HG03108 (cell line): ENCODE results near the gene ARFGAP3.
A peak's percentile ranks its signal among the peaks of the same experiment; 100 is the strongest.

Source experiments
- ATAC-seq: cut with Tn5 transposase; IDR thresholded peaks from one replicate; pipeline ENCODE4 v1.9.1; 2021; ENCODE audit warnings: moderate library complexity; ENCODE audit not compliant: unreplicated experiment

ARFGAP3 gene, protein sequence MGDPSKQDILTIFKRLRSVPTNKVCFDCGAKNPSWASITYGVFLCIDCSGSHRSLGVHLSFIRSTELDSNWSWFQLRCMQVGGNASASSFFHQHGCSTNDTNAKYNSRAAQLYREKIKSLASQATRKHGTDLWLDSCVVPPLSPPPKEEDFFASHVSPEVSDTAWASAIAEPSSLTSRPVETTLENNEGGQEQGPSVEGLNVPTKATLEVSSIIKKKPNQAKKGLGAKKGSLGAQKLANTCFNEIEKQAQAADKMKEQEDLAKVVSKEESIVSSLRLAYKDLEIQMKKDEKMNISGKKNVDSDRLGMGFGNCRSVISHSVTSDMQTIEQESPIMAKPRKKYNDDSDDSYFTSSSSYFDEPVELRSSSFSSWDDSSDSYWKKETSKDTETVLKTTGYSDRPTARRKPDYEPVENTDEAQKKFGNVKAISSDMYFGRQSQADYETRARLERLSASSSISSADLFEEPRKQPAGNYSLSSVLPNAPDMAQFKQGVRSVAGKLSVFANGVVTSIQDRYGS

DNA sequence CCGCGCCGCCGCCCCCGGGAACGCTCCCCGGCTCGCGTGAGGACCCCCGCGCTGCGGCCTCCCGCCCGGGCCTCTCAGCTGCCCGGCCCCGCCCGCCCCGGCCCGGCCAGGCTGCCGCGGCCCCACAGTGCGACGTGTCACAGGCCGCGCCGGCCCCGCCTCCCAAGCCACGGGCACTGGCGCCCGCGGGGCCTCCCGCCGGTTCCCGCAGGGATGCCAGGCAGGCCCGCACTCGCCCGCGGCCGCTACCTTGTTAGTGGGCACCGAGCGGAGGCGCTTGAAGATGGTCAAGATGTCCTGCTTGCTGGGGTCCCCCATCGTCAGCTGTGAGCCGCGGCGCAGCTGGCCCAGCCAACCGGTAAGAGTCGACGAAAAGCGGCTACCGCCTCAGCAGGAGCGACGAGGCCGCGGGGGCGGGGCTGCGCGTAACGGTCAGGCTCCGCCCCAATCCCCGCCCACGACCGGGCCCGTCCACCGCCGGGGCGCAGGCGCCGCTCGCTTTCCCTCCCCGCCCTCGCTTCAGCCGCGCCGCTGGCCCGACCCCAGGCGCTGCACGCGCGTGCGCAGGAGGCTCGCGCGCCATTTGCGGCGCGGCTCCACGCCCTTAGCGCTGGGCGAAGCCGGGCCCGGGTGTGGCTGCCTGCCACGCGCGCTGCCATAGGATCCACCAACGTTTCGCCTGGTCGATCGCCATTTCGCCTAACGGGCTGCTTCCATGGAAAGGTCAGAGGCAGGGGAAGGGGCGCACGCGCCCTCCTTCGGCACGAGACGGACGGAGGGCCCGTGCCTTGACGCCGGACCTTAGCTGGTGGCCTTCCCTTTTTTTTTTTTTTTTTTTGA is at the start of gene ARFGAP3:
ARFGAP3 (minus strand) TSS at position 409 of the 840 bp plus-strand sequence; CDS start at position 318, 91 bp downstream.
- ATAC-seq: peak; percentile 72

DNA sequence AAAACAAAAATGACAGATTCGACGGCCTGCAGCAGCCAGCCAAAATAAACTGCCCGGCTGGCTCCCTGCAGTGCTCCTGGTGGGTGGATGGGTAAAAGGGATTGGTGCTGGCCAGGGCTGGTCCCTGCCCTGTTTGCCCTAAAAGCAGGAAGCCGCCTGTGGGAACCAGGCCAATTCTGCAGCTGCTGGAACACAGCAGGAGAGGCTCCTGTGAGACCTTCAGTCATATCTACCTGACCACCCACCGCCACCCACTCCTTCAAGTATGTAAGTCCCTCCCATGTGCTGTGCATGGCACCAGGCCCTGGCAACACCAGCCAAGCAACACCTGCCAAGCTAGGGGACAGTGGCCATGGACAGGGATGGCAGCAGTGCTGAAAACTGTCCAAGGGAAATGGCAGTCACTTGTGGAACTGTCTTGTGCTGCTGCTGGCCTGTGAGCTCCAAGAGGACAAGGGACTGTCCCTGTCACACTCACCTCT is 48.7 kb upstream of the ARFGAP3 start:
- no peak for ATAC-seq

DNA sequence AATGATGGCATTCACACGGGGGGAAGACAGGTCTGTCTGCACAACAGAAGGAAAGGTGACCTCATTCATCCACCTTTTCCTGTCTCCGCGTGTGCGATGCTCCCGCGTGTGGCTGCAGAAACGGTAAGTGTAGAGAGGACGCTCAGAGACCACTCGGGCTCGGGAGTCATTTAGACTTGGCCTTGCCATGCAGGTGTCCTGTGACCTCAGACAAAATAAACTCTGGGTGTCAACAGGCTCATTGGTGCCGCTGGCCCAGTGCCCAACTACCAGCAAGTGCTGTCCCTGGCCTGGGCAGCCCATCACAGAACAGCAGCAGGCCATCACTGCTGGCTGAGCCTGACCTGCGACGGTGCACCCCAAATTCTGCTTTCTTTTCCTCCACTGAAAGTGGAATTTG is 48.1 kb upstream of the ARFGAP3 start:
- no peak for ATAC-seq

DNA sequence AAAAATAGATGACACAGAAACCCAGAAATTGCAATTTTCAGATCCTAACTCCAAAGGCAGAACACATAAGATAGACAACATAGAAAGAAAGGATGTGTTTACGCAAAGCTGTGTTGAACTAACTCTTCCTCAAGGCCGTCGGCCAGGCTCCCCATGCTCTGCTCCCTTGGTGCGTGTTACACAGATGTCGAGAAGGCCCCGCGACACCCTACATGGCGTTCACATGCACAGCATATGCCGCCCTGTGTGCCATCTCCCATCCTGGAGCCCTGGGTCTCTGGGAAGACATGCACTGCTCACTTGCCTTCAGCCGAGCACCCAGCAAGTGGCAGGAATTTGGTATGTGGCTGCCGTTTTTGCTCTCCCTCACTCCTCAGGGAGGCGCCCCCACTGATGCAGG is 47.0 kb upstream of the ARFGAP3 start:
- ATAC-seq: no peak

DNA sequence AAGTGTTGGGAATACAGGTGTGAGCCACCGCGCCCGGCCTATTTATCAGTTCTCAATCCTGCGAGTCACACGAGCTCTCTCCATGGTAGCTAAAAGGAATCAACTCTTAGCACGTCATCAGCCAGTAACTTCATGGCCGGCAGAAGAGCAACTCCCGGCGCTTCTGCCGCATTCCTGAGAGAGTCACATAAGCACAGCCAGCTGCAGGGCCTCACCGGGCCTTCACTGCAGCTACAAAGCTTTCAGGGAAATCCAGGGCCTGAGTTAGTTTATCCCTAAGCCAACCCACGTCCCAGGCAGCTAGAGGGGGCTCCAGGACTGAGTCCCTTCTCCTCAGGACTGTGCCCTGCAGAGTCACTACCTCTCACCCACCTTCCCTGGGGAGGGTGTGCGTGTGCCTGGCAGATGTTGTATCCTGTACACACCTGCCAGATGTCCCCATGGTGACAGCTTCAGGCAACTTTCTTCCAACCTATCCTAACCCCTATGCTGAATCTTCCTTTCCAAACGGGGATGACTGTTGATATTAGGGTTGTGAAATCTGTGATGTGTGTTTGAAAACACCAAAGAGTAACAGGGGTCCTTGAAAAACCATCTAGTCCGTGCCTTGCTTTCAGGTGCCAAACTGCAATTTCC is 45.9 kb upstream of the ARFGAP3 start:
- no peak for ATAC-seq

DNA sequence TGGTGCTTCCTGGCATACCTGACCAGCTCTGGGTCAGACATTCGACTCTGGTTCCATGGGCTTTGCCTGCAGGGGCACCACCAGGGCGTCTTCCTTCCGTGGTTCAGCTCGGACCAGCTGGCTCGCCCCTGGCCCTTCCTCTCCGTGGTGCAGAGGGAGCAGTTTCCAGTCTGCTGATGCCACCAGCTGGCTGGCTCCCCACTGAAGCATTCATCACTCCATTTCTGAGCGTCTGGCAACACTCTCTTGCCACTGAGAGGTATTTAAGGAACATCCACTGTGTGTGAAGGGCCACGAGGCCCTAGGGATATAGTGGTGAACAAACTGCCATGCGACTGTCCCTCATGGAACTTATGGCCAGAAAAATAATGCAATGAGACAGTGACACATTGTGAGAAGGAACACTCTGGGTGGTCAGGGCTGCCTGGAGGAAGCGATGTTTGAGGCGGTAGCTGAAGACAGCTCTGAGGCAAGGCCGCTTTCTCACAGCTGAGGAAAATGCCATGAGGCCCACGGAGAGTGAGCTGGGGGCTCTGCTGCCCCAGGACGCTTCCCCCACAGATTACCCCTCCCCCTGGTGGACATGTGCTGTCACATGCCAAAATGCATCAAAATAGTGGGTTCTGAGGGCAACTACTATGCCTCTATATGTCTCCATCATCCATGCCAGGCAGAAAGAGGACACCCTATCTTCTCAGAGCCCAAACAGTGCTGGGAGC is 44.9 kb upstream of the ARFGAP3 start:
- ATAC-seq: no peak

DNA sequence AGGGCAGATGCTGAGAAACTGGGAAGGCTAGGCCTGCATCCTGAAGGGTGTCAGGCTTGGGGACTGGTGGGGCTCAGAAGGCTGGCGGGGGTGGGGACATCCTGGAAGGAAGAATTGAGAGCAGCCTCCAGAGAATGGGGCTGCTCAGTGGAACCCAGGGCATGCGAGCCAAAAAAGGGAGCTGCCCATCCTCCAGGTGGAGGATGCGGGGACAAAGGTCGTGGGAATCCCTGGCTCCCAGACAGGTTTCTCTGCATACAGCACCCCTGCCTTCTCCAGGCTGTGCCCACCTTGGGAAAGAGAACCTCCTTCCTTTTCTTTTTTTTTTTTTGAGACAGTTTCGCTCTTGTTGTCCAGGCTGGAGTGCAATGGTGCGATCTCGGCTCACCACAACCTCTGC is 40.9 kb upstream of the ARFGAP3 start:
- no peak for ATAC-seq

DNA sequence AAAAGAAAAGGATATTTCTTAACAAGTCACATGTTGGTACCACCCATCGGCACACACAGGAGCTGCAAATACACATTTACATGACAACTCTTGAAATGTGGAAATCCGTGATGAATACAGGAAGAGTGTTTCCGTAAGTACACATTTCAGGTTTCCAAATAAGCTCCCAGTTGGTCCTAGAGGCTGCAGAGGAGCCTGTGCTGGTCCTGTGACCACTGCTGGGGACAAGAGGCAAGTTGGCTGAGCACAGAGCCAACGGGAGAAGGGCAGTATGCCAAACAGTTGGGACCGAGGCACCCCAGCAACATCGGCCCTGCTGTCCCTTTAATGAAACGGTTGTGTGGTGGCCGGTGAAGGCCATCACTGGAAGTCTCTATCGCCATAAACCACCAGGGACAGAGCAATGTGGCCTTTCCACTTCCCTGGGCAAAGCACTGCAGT is 38.5 kb upstream of the ARFGAP3 start:
- ATAC-seq: no peak

DNA sequence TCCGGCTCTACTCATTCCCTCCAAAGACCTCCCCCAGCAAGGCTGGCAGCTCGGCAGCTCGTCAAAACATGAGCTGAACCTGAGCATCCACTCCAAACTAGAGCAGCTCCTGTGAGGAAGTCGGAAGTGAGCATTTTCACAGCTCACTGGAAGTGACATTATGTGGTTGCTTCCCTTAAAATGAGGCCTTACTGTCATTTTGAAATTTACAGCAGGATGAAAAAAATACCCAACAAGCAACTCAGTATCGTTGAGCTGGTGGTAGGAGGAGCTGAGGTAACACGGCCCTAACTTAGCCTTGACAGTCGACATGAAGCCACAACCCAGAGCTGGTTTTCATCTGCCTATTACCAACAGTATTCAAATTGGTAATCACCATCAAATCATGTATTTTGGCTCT is 38.0 kb upstream of the ARFGAP3 start:
- no peak for ATAC-seq

DNA sequence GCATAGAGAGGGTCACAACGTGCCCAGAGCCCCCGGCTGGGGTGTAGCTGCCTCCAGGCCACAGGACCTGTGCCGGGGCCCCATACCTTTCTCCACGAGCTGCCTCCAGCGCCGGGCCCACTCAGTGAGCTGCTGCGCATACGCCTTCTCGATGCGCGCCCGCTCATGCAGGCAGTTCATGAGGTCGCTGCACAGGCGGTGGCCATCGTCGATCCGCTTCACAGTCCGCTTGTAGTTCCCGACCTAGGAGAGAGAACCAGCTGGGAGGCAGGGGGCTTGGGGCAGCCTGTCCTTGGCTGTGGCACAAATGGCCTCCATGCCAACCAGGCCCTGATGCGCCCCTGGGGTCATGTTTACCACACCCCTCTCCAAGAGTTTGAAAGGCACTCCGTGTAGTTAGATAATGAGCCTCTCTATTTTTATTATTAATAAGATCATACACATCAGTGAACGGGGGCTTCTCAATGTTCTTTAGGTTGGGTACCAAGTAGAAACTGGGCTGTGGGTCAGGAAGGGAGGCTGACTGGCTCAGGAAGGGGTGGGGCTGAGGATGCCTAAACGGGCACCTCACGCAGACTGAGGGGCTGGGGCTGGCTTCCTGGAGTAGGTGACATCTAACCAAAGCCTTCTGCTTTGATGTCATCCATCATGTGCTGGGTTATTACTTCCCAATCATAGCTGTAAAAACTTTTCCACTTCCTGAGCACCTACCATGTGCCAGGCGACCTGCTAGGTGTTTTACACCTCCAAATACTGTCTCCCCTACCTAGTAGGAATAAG is 36.5 kb upstream of the ARFGAP3 start:
- ATAC-seq: no peak

DNA sequence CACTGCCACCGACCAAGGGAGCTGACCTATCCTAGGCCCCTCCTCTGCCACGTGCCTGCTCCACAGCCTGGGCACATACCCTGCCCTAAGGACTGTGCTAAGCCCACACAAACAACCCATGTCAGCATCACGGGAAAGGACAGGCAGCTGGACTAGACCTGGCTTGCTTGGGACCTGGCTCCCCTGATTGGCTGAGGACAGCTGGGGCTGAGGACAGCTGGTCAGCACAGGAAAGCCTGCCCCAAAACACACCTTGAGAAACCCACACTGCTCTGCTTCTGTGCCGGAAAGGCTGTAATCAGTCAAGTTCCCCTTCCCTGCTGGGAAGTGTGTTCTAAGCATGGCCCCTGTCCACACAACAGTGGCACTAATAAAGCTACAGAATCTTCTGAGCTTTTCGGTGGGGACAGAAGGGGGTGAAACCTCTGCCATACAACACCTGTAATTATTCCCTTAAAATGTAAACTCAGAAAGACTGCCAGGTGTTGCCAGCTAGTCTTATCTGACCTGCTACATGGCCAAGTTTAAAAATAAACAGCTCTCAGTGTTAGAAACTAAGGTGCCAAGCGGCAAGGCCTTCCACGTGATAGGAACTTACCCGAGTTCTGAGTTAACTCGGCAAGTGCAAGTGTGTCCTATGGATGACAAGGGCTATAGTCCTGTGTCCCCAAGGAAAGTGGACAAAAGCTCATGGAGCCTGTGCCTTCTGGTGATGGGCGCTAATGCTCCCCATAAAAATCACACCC is 35.7 kb upstream of the ARFGAP3 start:
- ATAC-seq: peak; percentile 33

DNA sequence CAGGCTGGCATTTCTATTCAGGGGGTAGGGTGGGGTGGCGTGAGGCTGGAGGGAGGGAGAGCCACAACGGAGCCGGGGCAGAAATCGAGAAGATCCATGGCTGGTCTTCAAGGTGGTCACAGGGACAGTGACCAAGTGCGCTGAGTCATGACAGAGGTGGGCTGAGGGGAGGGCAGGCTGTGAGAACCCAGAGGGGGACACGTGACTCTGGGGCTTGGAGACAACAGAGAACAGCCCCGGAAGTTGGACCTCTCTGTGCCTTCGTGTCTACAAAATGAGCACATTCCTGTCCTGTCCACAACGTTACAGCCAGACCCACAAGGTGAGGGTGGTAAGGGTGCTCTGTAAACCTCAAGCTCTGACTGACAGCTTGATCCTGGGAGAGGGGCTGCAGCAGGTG is 35.1 kb upstream of the ARFGAP3 start:
- no peak for ATAC-seq

DNA sequence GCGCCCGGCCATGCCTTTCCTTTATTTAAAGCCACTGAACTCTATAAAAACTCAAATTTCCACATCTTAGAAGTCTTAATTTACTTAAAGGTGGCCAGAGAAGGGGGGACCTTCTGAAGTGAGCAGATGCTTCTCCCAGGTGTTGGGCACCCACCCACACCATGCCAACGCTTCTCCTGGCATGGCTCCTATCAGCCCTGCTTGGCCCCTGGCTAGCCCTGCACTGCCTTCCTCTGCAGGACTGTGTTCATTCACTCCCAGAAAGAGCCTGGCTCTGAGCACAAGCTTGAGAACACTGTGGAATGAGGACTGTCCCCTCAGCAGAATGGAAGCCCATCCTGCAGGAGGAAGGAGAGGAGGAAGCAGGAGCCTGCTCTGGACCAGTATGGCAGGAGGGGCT is 34.6 kb upstream of the ARFGAP3 start:
- no peak for ATAC-seq

DNA sequence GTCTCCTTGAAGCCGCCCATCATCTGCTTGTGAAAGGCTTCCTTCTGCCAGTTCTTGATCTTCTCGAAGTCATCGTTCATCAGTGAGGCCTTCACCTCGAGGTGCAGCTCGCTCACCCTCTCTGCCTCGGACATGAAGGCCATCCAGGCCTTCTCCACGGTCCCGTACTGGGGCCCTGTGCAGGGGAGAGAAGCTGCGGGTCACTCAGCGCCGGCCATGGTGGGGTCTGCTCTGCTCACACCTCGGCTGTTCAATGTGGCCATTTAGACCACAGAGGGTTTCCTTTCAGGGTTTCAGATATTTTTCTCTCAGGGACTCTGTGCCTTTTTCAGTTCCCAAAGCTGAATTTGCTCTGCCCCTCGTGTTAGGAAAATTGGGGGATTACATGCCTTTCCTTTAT is 33.9 kb upstream of the ARFGAP3 start:
- no peak for ATAC-seq

DNA sequence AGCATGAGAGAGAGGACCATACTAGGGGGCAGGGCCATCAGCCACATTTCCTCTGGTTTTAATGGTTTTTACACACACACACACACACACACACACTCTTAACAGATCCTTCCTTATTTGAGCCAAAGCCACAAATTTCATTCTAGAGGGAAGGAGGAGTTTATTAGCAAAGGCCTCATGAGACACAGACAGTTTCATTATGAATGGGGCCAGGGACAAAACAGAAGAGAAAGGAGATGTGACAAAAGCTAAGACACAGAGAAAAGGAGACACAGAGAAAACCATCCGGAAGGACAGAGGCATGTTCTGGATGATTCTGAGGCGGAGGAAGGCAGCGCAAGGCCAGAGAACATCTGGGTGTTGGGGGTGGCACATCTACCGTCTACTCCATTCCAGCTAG is 32.2 kb upstream of the ARFGAP3 start:
- peak; percentile 40 for ATAC-seq

DNA sequence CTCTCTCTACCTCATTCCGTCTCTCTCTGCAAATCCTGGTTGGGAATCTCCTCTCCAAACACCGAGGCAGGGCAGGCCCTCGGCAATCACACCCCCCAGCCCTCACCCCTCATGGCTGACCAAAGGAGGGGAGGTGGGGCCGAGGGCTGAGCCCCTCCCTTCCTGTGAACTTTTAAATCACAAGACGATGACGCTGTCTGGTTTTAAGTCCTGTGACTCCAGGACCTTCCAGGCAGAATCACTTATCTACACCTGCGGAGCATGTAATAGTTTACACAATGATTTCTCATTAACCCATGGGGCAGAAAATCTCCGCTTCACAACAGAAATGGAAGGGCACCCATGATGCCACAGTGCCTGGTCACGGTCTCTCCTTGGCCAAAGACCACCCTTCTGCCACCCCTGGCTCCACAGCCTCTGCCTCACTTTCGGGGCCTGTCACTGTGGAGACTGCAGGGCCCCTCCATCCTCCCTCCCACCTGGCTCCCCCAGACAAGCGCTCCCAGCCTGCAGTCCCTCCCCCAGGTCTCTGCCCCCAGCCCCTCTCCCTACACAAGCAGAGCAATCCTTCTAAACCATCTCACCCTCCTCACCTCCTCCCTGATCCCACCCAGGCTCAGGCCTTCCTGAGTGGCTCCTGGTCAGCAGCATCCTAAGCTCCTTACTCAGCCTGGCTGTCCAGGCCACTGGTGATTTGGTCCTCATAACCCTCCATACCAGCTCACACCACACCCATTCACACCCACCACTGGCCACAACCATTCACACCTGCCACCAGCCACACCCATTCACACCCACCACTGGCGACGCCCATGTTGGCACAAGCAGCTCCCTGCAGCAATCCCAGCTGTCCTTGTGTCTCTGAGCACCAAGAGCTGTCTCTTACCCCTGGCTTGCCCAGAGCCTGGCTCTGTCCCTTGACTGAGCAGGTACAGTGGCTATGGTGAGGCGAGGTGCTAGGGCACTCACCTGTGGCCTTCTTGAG is 30.7 kb upstream of the ARFGAP3 start:
- no peak for ATAC-seq

DNA sequence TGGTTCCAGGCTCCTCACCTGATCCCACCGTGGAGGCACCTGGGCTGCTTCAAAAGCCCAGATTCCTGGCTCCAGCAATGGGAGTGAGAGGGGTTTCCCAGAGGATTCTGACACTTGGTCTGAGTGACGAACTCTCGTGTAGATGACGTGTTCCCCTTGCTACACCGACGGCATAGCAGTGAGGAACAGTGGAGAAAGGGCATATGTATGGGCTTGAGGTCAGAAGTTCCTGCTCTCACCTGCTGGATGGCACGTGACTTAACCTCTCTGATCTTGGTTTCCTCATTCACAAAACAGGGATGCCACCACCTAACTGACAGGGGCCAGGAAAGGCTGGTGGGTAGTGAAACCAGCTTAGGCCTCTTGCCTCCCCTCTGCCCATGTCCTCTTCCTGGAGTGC is 30.0 kb upstream of the ARFGAP3 start:
- ATAC-seq: no peak

DNA sequence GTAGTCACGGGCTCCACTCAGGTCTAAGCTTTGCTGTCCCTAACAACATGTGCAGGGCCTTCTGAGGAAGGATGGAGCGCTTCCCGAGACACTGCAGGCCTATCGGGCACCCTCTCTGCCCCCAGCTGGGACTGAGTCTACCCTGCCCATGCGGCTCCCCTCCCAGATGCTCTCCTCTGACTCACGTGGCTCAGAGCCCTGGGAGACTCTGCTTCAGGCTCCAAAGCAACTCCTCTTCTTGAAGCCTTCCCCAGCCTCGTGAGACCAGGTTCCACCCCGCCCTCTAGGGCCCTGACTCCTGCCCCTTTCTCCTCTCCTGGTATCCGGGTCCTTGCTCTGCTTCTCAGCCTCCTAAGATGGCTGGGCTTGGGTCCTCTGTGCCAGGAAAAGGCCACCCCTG is 28.4 kb upstream of the ARFGAP3 start:
- ATAC-seq: no peak
